ENCODE data around the gene MAT1A.
"Not testable (repeated sequence)": the region's sequence is repeated elsewhere in the genome, so short reads cannot be mapped to it uniquely, and the experiment has no call there.

GRCh38 chr10:80247611-80248010 is 41.8 kb downstream of the MAT1A start:
- not testable (repeated sequence) for TF ChIP-seq EZH2 (IDR thresholded peaks at IDR 0.05); POLR2AphosphoS5 (IDR thresholded peaks at IDR 0.05; ENCODE audit: borderline replicate concordance, low read depth, low read length)
